ENCODE data around the gene KCTD16. TPM values are rescaled to one million over a fixed set of nuclear protein-coding genes. Genes with fewer than 3 reads are reported as not detected.

The KCTD16 gene
- total RNA-seq = under 0.01 TPM

- Histone ChIP-seq H3K4me1 (ENCODE audit: insufficient read depth, low read length) (peaks cover 13% of the 10 kb centered on the region), H3K4me3 (ENCODE audit: low read length) (peak within 1 kb of the TSS; percentile 81), H3K27me3 (ENCODE audit: insufficient read depth, low read length) (peaks cover 8% of the 10 kb centered on the region), H3K9me3 (ENCODE audit: low read depth, low read length) (no peaks in the 10 kb centered on the region)
Measured at GRCh38 chr5:144170276-144171024, at the start of gene KCTD16, which contains the start of gene YIPF5. Gene KCTD16 (plus strand): TSS chr5:144170873. Gene YIPF5 (minus strand): TSS chr5:144170659. CDS start chr5:144169955, 704 bp downstream.

GRCh38 chr5:144121577-144121976 is 49.1 kb upstream of the KCTD16 start:
- Histone ChIP-seq H3K4me3 (ENCODE audit: low read length) (no peak overlapping the region), H3K9me3 (ENCODE audit: low read depth, low read length) (no peaks in the 10 kb centered on the region), H3K4me1 (ENCODE audit: insufficient read depth, low read length) (no peaks in the 10 kb centered on the region), H3K27me3 (ENCODE audit: insufficient read depth, low read length) (no peaks in the 10 kb centered on the region)

- Histone ChIP-seq H3K4me1 (ENCODE audit: insufficient read depth, low read length) (no peaks in the 10 kb centered on the region), H3K9me3 (ENCODE audit: low read depth, low read length) (no peaks in the 10 kb centered on the region), H3K4me3 (ENCODE audit: low read length) (no peak overlapping the region), H3K27me3 (ENCODE audit: insufficient read depth, low read length) (no peaks in the 10 kb centered on the region)
Measured at GRCh38 chr5:144122081-144122480, 48.6 kb upstream of the KCTD16 start.

GRCh38 chr5:144122641-144123040 is 48.0 kb upstream of the KCTD16 start:
- H3K4me3 ChIP-seq (ENCODE audit: low read length) = no peak overlapping the region
- H3K27me3 ChIP-seq (ENCODE audit: insufficient read depth, low read length) = no peaks in the 10 kb centered on the region
- H3K9me3 ChIP-seq (ENCODE audit: low read depth, low read length) = no peaks in the 10 kb centered on the region
- H3K4me1 ChIP-seq (ENCODE audit: insufficient read depth, low read length) = no peaks in the 10 kb centered on the region

- Histone ChIP-seq H3K9me3 (ENCODE audit: low read depth, low read length) (no peaks in the 10 kb centered on the region), H3K4me3 (ENCODE audit: low read length) (no peak overlapping the region), H3K4me1 (ENCODE audit: insufficient read depth, low read length) (no peaks in the 10 kb centered on the region), H3K27me3 (ENCODE audit: insufficient read depth, low read length) (no peaks in the 10 kb centered on the region)
Measured at GRCh38 chr5:144125163-144125726, 45.4 kb upstream of the KCTD16 start.

- H3K4me3 ChIP-seq (ENCODE audit: low read length) = no peak overlapping the region
- no peaks in the 10 kb centered on the region for H3K9me3 ChIP-seq (ENCODE audit: low read depth, low read length)
- H3K4me1 ChIP-seq (ENCODE audit: insufficient read depth, low read length) = no peaks in the 10 kb centered on the region
- H3K27me3 ChIP-seq (ENCODE audit: insufficient read depth, low read length) = no peaks in the 10 kb centered on the region
Measured at GRCh38 chr5:144126707-144127106, 44.0 kb upstream of the KCTD16 start.

- H3K4me1 ChIP-seq (ENCODE audit: insufficient read depth, low read length) = no peaks in the 10 kb centered on the region
Measured at GRCh38 chr5:144128844-144129243, 41.8 kb upstream of the KCTD16 start.

GRCh38 chr5:144130306-144130705 is 40.4 kb upstream of the KCTD16 start:
- no peak overlapping the region for H3K4me3 ChIP-seq (ENCODE audit: low read length)
- no peaks in the 10 kb centered on the region for H3K4me1 ChIP-seq (ENCODE audit: insufficient read depth, low read length)
- H3K27me3 ChIP-seq (ENCODE audit: insufficient read depth, low read length) = no peaks in the 10 kb centered on the region
- no peaks in the 10 kb centered on the region for H3K9me3 ChIP-seq (ENCODE audit: low read depth, low read length)

More at GRCh38 chr5:144128844-144129243, 41.8 kb upstream of the KCTD16 start:
- Histone ChIP-seq H3K4me3 (ENCODE audit: low read length) (no peak overlapping the region), H3K27me3 (ENCODE audit: insufficient read depth, low read length) (no peaks in the 10 kb centered on the region), H3K9me3 (ENCODE audit: low read depth, low read length) (no peaks in the 10 kb centered on the region)

- Histone ChIP-seq H3K4me3 (ENCODE audit: low read length) (no peak overlapping the region), H3K9me3 (ENCODE audit: low read depth, low read length) (no peaks in the 10 kb centered on the region), H3K27me3 (ENCODE audit: insufficient read depth, low read length) (no peaks in the 10 kb centered on the region), H3K4me1 (ENCODE audit: insufficient read depth, low read length) (no peaks in the 10 kb centered on the region)
Measured at GRCh38 chr5:144131261-144131660, 39.4 kb upstream of the KCTD16 start.

- H3K9me3 ChIP-seq (ENCODE audit: low read depth, low read length) = no peaks in the 10 kb centered on the region
- no peaks in the 10 kb centered on the region for H3K4me1 ChIP-seq (ENCODE audit: insufficient read depth, low read length)
- no peak overlapping the region for H3K4me3 ChIP-seq (ENCODE audit: low read length)
- no peaks in the 10 kb centered on the region for H3K27me3 ChIP-seq (ENCODE audit: insufficient read depth, low read length)
Measured at GRCh38 chr5:144133050-144133633, 37.5 kb upstream of the KCTD16 start.

GRCh38 chr5:144134194-144134826 is 36.4 kb upstream of the KCTD16 start:
- Histone ChIP-seq H3K4me3 (ENCODE audit: low read length) (no peak overlapping the region), H3K4me1 (ENCODE audit: insufficient read depth, low read length) (no peaks in the 10 kb centered on the region), H3K27me3 (ENCODE audit: insufficient read depth, low read length) (no peaks in the 10 kb centered on the region), H3K9me3 (ENCODE audit: low read depth, low read length) (no peaks in the 10 kb centered on the region)

- Histone ChIP-seq H3K4me3 (ENCODE audit: low read length) (no peak overlapping the region), H3K9me3 (ENCODE audit: low read depth, low read length) (no peaks in the 10 kb centered on the region), H3K27me3 (ENCODE audit: insufficient read depth, low read length) (no peaks in the 10 kb centered on the region), H3K4me1 (ENCODE audit: insufficient read depth, low read length) (no peaks in the 10 kb centered on the region)
Measured at GRCh38 chr5:144135113-144135762, 35.4 kb upstream of the KCTD16 start.

GRCh38 chr5:144139586-144139985 is 31.1 kb upstream of the KCTD16 start:
- H3K27me3 ChIP-seq (ENCODE audit: insufficient read depth, low read length) = no peaks in the 10 kb centered on the region
- no peak overlapping the region for H3K4me3 ChIP-seq (ENCODE audit: low read length)
- H3K4me1 ChIP-seq (ENCODE audit: insufficient read depth, low read length) = peaks cover 8% of the 10 kb centered on the region
- H3K9me3 ChIP-seq (ENCODE audit: low read depth, low read length) = no peaks in the 10 kb centered on the region

GRCh38 chr5:144141585-144141984 is 29.1 kb upstream of the KCTD16 start:
- H3K9me3 ChIP-seq (ENCODE audit: low read depth, low read length) = no peaks in the 10 kb centered on the region
- H3K4me1 ChIP-seq (ENCODE audit: insufficient read depth, low read length) = peaks cover 8% of the 10 kb centered on the region
- H3K4me3 ChIP-seq (ENCODE audit: low read length) = no peak overlapping the region
- H3K27me3 ChIP-seq (ENCODE audit: insufficient read depth, low read length) = no peaks in the 10 kb centered on the region
